T-cell (primary cell): ENCODE measurements around the gene CEP112. TPM values are rescaled to one million over a fixed set of nuclear protein-coding genes. Genes with fewer than 3 reads are reported as not detected.
"Not testable (repeated sequence)": the region's sequence is repeated elsewhere in the genome, so short reads cannot be mapped to it uniquely, and the experiment has no call there.

ENCODE experiments used
- ATAC-seq, 4 experiments: fragments of 200-7000 bp in 3 of 4; fragments of 150-1000 bp in 1 of 4; cut with Tn5 transposase; replicated peaks in 1 of 4; 1 replicate in 3 of 4; 2 replicates in 1 of 4; pipeline ENCODE4 v1.10.0; 2021; ENCODE audit warnings: moderate library complexity in 3 of 4, mild to moderate bottlenecking in 2 of 4, moderate number of reproducible peaks in 1 of 4
- CTCF ChIA-PET, 2 donors: fragments of 300-600 bp; sonication (Branson Sonifier 250); formaldehyde crosslinking; loops; one replicate each; lab custom pipeline; 2022; ENCODE audit warnings: antibody characterized with exemption in 2 of 2; lab: Charles Lee
- POLR2A ChIA-PET, 2 donors: fragments of 300-600 bp; sonication (Branson Sonifier 250); formaldehyde crosslinking; loops; one replicate each; lab custom pipeline; 2022; ENCODE audit warnings: antibody characterized with exemption in 2 of 2; lab: Charles Lee
- DNase-seq, 35 experiments: peaks; one replicate each; pipeline versions ENCODE4 v3.0.0 to v3.0.0-alpha.2; 2013 to 2023
- H3K27ac ChIP-seq: one replicate; pipeline ENCODE4 v1.5.1; 2013; ENCODE audit warnings: low read length
- H3K27me3 ChIP-seq, 2 experiments: replicated peaks in 1 of 2; 1 replicate in 1 of 2; 2 replicates in 1 of 2; pipeline versions ENCODE4 v1.6.1 to v1.7.0; 2013; ENCODE audit warnings: low read length in 1 of 2, mixed read lengths in 1 of 2; ENCODE audit not compliant: control insufficient read depth in 2 of 2, insufficient read depth in 2 of 2; ENCODE audit errors: extremely low read depth in 1 of 2
- H3K36me3 ChIP-seq, 2 donors: 1 replicate in 1 of 2; 2 replicates in 1 of 2; pipeline versions ENCODE4 v1.6.1 to v1.7.0; 2013; ENCODE audit warnings: low read length in 1 of 2; ENCODE audit not compliant: control insufficient read depth in 2 of 2, insufficient read depth in 1 of 2; ENCODE audit errors: extremely low read depth in 1 of 2
- H3K4me1 ChIP-seq, 2 experiments: 1 replicate in 1 of 2; 2 replicates in 1 of 2; pipeline versions ENCODE4 v1.6.1 to v1.7.0; 2013; ENCODE audit warnings: low read length in 2 of 2, mixed read lengths in 1 of 2; ENCODE audit not compliant: insufficient read depth in 2 of 2, control insufficient read depth in 1 of 2; ENCODE audit errors: extremely low read depth in 1 of 2
- H3K4me3 ChIP-seq, 2 donors: 1 replicate in 1 of 2; 2 replicates in 1 of 2; pipeline versions ENCODE4 v1.5.1 to v1.7.0; 2013; ENCODE audit warnings: mild to moderate bottlenecking in 2 of 2, low read length in 1 of 2, moderate library complexity in 1 of 2; ENCODE audit not compliant: control insufficient read depth in 1 of 2; ENCODE audit errors: extremely low read depth in 1 of 2
- H3K9me3 ChIP-seq: 2 replicates; pipeline ENCODE4 v1.7.0; 2013
- H3K27ac Mint-ChIP-seq, 2 donors: one replicate each; pipeline ENCODE4 v1.8.0; 2020 to 2021; ENCODE audit warnings: mild to moderate bottlenecking in 2 of 2, mixed read lengths in 2 of 2
- H3K27me3 Mint-ChIP-seq, 2 donors: one replicate each; pipeline ENCODE4 v1.8.0; 2021 to 2022; ENCODE audit warnings: mixed read lengths in 2 of 2
- H3K36me3 Mint-ChIP-seq: one replicate; pipeline ENCODE4 v1.8.0; 2021; ENCODE audit warnings: mixed read lengths
- H3K4me1 Mint-ChIP-seq, 3 donors: one replicate each; pipeline ENCODE4 v1.8.0; 2020 to 2022; ENCODE audit warnings: mixed read lengths in 3 of 3, mild to moderate bottlenecking in 1 of 3
- H3K4me3 Mint-ChIP-seq, 3 donors: one replicate each; pipeline ENCODE4 v1.8.0; 2020 to 2022; ENCODE audit warnings: mild to moderate bottlenecking in 3 of 3, mixed read lengths in 3 of 3, moderate library complexity in 3 of 3
- H3K9me3 Mint-ChIP-seq, 3 donors: one replicate each; pipeline ENCODE4 v1.8.0; 2020 to 2022; ENCODE audit warnings: mixed read lengths in 3 of 3
- WGBS: methylation state at CpG from one replicate; pipeline ENCODE4 v1.1.5; 2013; ENCODE audit warnings: missing lambda C conversion rate; ENCODE audit not compliant: insufficient coverage; 5-methylcytosine and 5-hydroxymethylcytosine counted together
- total RNA-seq, 35 experiments: library from RNA in 6 of 35; stranded (reverse) in 6 of 35; fragments of 120-200 nt in 1 of 35; gene quantifications; one replicate each; pipeline versions ENCODE4 v1.2.1 to v1.2.4 and lab custom pipeline; 2013 to 2026

The CEP112 gene
- total RNA-seq, 5 donors from 2014 or later (not counting 1 experiment from before 2014, with no cell fraction given), result 2.4 to 4.9 (median 4.5) TPM

- no peak overlapping the region for H3K27ac ChIP-seq
- CTCF ChIA-PET, result no interaction called here
- no peaks in the 10 kb centered on the region for H3K9me3 ChIP-seq
- H3K36me3 ChIP-seq, result no peaks in the 10 kb centered on the region
- ATAC-seq (no peak), DNase-seq (no peak)
- Mint-ChIP-seq H3K9me3 (peaks cover 0 to 7% (median 0%) of the 10 kb centered on the region in 3 donors), H3K27me3 (no peaks in the 10 kb centered on the region), H3K4me3 (no peak overlapping the region), H3K4me1 (peaks cover 3 to 4% (median 3%) of the 10 kb centered on the region in 3 donors), H3K36me3 (no peaks in the 10 kb centered on the region), H3K27ac (no peak overlapping the region)
- POLR2A ChIA-PET, result interaction anchor here in 1 of 2 donors (0.7 kb wide), 1 partner anchor 96 kb away, joined by 3 read pairs; no protein-coding TSS in a partner anchor
- 90% methylated on average over 7 of the region's 7 CpGs for WGBS
- H3K4me3 ChIP-seq, result no peak overlapping the region
- H3K4me1 ChIP-seq, result peaks cover 0 to 3% of the 10 kb centered on the region in 2 experiments
- H3K27me3 ChIP-seq, result no peaks in the 10 kb centered on the region
Measured at GRCh38 chr17:65683428-65683827, 508.5 kb downstream of the CEP112 start.

GRCh38 chr17:65681763-65682162 is 510.2 kb downstream of the CEP112 start:
- H3K27ac Mint-ChIP-seq, H3K4me1 ChIP-seq, CTCF ChIA-PET: not testable (repeated sequence)

GRCh38 chr17:65679165-65679845 is 512.6 kb downstream of the CEP112 start:
- Mint-ChIP-seq H3K4me3 (no peak overlapping the region), H3K27me3 (no peaks in the 10 kb centered on the region), H3K27ac (no peak overlapping the region), H3K36me3 (no peaks in the 10 kb centered on the region), H3K9me3 (peaks cover 0 to 7% (median 3%) of the 10 kb centered on the region in 3 donors), H3K4me1 (peaks cover 10 to 12% (median 11%) of the 10 kb centered on the region in 3 donors)
- DNase-seq (no peak), ATAC-seq (no peak)
- Histone ChIP-seq H3K27ac (no peak overlapping the region), H3K9me3 (no peaks in the 10 kb centered on the region), H3K4me3 (no peak overlapping the region), H3K36me3 (no peaks in the 10 kb centered on the region), H3K27me3 (no peaks in the 10 kb centered on the region), H3K4me1 (peaks cover 0 to 3% of the 10 kb centered on the region in 2 experiments)
- POLR2A ChIA-PET, result interaction anchor here in 1 of 2 donors (0.6 kb wide), 1 partner anchor 19 kb away, joined by 5 read pairs; no protein-coding TSS in a partner anchor
- WGBS, result 57% methylated on average over 1 of the region's 3 CpGs
- CTCF ChIA-PET, result interaction anchor here in 1 of 2 donors (0.6 kb wide), 2 partner anchors 24 to 275 kb away, joined by 4 to 5 read pairs; no protein-coding TSS in a partner anchor

More at GRCh38 chr17:65681763-65682162, 510.2 kb downstream of the CEP112 start:
- H3K36me3 ChIP-seq, POLR2A ChIA-PET, H3K27me3 Mint-ChIP-seq, H3K4me3 Mint-ChIP-seq, H3K36me3 Mint-ChIP-seq, ATAC-seq, H3K9me3 ChIP-seq, H3K9me3 Mint-ChIP-seq, H3K27ac ChIP-seq, H3K4me3 ChIP-seq, DNase-seq, H3K27me3 ChIP-seq: not testable (repeated sequence)
- WGBS, result 100% methylated on average over 1 of the region's 5 CpGs
- peaks cover 10 to 12% (median 11%) of the 10 kb centered on the region in 3 donors for H3K4me1 Mint-ChIP-seq

- ChIA-PET POLR2A (interaction anchor here in 1 of 2 donors (0.6 kb wide), 1 partner anchor 20 kb away, joined by 5 read pairs; no protein-coding TSS in a partner anchor), CTCF (interaction anchor here in 1 of 2 donors (0.6 kb wide), 1 partner anchor 275 kb away, joined by 5 read pairs; no protein-coding TSS in a partner anchor)
- DNase-seq (no peak), ATAC-seq (no peak)
- WGBS, result 85% methylated on average over 7 of the region's 9 CpGs
- H3K4me1 ChIP-seq, result peaks cover 0 to 3% of the 10 kb centered on the region in 2 experiments
- H3K27ac ChIP-seq, result no peak overlapping the region
- H3K4me3 Mint-ChIP-seq, result no peak overlapping the region
- H3K9me3 ChIP-seq, result no peaks in the 10 kb centered on the region
- H3K36me3 ChIP-seq, result no peaks in the 10 kb centered on the region
- no peaks in the 10 kb centered on the region for H3K36me3 Mint-ChIP-seq
- H3K4me1 Mint-ChIP-seq, result peaks cover 10 to 12% (median 11%) of the 10 kb centered on the region in 3 donors
- no peaks in the 10 kb centered on the region for H3K27me3 Mint-ChIP-seq
- peaks cover 0 to 7% (median 3%) of the 10 kb centered on the region in 3 donors for H3K9me3 Mint-ChIP-seq
- no peaks in the 10 kb centered on the region for H3K27me3 ChIP-seq
- H3K27ac Mint-ChIP-seq, result no peak overlapping the region
- no peak overlapping the region for H3K4me3 ChIP-seq
Measured at GRCh38 chr17:65678546-65678945, 513.4 kb downstream of the CEP112 start.

GRCh38 chr17:65677932-65678331 is 514.0 kb downstream of the CEP112 start:
- Histone ChIP-seq H3K36me3 (no peaks in the 10 kb centered on the region), H3K4me3 (no peak overlapping the region), H3K9me3 (no peaks in the 10 kb centered on the region), H3K27ac (no peak overlapping the region), H3K4me1 (peaks cover 0 to 3% of the 10 kb centered on the region in 2 experiments), H3K27me3 (no peaks in the 10 kb centered on the region)
- peaks cover 10 to 12% (median 11%) of the 10 kb centered on the region in 3 donors for H3K4me1 Mint-ChIP-seq
- POLR2A ChIA-PET, result no interaction called here
- H3K27ac Mint-ChIP-seq, result no peak overlapping the region
- H3K27me3 Mint-ChIP-seq, result no peaks in the 10 kb centered on the region
- DNase-seq (no peak), ATAC-seq (peak in 1 of 4 experiments; percentile 40)
- WGBS, result 90% methylated on average over 2 of the region's 2 CpGs
- CTCF ChIA-PET, result no interaction called here
- H3K36me3 Mint-ChIP-seq, result no peaks in the 10 kb centered on the region
- H3K4me3 Mint-ChIP-seq, result no peak overlapping the region
- H3K9me3 Mint-ChIP-seq, result peaks cover 0 to 7% (median 3%) of the 10 kb centered on the region in 3 donors

- H3K4me3 ChIP-seq, result no peak overlapping the region
- Mint-ChIP-seq H3K9me3 (peaks cover 0 to 3% (median 0%) of the 10 kb centered on the region in 3 donors), H3K27me3 (peaks cover 0 to 2% of the 10 kb centered on the region in 2 donors), H3K4me1 (peaks cover 10 to 12% (median 11%) of the 10 kb centered on the region in 3 donors), H3K4me3 (no peak overlapping the region), H3K27ac (no peak overlapping the region), H3K36me3 (no peaks in the 10 kb centered on the region)
- no CpG with 5 or more reads among the region's 1 CpG for WGBS
- CTCF ChIA-PET, result no interaction called here
- H3K27ac ChIP-seq, result no peak overlapping the region
- H3K27me3 ChIP-seq, result no peaks in the 10 kb centered on the region
- peaks cover 0 to 3% of the 10 kb centered on the region in 2 experiments for H3K4me1 ChIP-seq
- ATAC-seq (no peak), DNase-seq (no peak)
- no peaks in the 10 kb centered on the region for H3K36me3 ChIP-seq
- POLR2A ChIA-PET, result interaction anchor here in 1 of 2 donors (0.6 kb wide), 1 partner anchor 83 kb away, joined by 5 read pairs; no protein-coding TSS in a partner anchor
- H3K9me3 ChIP-seq, result no peaks in the 10 kb centered on the region
Measured at GRCh38 chr17:65674246-65675045, 517.5 kb downstream of the CEP112 start.
